Measurements from ENCODE around the gene DMXL2.
A peak's percentile ranks its signal among the peaks of the same experiment; 100 is the strongest.

DMXL2 gene

DNA sequence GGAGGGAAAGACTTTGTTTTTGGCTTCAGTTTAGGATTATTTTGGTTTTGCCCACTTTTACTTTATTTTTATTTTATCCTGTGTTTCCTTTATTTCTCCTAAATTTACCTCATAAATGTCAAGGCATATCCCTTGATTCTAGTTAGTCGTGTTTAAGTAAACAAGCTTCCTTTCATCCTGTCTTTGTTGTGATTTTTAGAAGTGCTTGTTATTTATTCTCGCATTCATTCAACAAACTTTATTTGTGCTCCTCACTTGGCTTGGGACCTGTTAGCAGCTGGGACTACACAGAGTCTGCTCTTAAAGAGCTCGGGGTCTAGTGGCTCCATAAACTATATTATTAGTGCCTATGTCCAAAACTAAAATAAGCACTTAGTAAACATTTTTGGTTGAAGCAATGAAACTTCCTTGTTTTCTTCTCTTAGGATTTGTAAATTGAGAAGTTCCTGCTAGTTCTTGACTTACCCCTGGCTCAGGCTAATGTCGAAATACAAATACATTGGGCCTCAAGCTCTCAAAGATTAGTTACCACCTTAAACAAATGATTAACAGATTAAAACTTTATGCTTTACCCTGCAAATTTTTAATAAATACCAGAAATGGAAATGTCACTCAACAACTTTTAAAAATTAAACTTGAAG lies 19.0 kb upstream of the DMXL2 start:
- DNase-seq (ENCODE audit: extremely low read depth, low read depth), result no peak
- TF ChIP-seq, protein P1, sequence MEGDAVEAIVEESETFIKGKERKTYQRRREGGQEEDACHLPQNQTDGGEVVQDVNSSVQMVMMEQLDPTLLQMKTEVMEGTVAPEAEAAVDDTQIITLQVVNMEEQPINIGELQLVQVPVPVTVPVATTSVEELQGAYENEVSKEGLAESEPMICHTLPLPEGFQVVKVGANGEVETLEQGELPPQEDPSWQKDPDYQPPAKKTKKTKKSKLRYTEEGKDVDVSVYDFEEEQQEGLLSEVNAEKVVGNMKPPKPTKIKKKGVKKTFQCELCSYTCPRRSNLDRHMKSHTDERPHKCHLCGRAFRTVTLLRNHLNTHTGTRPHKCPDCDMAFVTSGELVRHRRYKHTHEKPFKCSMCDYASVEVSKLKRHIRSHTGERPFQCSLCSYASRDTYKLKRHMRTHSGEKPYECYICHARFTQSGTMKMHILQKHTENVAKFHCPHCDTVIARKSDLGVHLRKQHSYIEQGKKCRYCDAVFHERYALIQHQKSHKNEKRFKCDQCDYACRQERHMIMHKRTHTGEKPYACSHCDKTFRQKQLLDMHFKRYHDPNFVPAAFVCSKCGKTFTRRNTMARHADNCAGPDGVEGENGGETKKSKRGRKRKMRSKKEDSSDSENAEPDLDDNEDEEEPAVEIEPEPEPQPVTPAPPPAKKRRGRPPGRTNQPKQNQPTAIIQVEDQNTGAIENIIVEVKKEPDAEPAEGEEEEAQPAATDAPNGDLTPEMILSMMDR (IDR thresholded peaks at IDR 0.05; ENCODE audit: low read depth, low read length), result no peak

DNA sequence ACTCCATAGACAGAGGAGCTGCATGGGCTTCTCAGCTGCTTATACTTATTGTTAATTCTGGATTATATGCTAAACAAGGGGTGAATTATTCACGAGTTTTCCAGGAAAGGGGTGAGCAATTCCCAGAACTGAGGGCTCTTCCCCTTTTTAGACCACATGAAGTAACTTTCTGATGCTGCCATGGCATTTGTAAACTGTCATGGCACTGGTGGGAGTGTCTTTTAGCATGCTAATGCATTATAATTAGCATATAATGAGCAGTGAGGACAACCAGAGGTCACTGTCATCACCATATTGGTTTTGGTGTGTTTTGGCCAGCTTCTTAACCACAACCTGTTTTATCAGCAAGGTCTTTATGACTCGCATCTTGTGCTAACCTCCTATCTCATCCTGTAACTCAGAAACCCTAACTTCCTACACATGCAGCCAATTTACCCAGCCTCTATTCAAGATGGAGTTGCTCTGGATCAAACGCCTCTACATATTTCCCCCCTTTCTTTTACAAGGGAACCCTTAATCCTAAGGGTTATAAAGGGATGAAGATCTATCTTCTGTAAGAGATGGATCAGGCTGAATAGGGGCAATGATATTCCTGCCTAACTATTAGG lies 12.1 kb upstream of the DMXL2 start:
- no peak for DNase-seq (ENCODE audit: extremely low read depth, low read depth)
- TF ChIP-seq, protein P1 (IDR thresholded peaks at IDR 0.05; ENCODE audit: low read depth, low read length), result no peak

DNA sequence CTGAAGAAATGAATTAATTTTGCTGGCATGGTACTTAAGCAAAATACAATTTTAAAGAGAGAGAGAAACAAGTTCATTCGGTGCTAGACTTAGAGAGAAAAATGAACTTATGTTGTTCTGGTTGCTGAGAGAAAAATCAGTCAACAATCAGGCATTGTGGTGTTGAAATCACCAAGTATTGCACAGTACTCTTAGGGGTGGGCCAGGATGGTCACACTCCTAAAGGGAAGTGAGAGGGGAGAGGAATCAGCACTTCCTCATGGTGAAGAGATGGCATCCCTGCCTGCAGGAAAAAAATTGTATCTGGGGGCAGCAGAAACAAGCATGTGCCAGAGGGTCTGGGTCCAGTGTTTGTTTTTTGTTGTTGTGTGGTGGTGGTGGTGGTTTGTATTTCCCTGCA lies 7.0 kb upstream of the DMXL2 start:
- no peak for DNase-seq (ENCODE audit: extremely low read depth, low read depth)
- TF ChIP-seq, protein P1 (IDR thresholded peaks at IDR 0.05; ENCODE audit: low read depth, low read length), result no peak

DNA sequence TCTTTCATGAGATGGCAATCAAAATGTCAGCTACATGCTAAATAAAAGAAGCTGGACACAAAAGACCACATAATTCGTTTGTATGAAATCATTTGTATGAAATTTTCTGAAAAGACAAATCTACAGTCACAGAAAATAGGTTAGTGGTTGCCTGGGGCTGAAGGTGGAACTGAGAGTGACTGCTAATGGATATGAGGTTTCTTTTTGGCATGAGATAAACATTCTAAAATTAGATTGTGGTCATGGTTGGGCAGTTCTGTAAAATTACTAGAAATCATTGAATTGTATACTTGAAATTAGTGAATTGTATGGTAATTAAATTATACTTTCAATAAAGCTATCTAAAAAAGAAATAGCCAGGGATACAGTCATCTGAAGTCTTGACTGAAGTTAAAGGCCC lies 2.7 kb upstream of the DMXL2 start:
- TF ChIP-seq, protein P1 (IDR thresholded peaks at IDR 0.05; ENCODE audit: low read depth, low read length), result no peak
- no peak for DNase-seq (ENCODE audit: extremely low read depth, low read depth)

DNA sequence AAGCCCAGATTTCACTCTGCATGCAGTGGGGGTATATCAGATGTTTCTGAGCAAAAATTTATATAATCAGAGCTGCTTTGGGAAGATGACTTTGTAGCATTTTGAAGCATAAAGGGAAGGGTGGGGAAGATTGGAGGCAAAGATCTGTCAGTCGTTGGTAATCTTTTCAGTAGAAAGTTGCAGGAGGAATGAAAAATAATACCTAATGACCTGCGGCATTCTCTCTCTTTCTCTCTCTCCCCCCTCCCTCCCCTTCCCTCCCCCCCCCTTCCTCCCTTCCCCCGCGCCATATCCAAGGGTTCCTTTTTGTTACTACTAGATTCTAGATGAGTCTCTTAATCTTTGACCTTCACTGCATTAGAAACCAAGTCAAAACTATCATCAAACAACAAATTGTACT lies 1.5 kb upstream of the DMXL2 start:
- TF ChIP-seq, protein P1 (IDR thresholded peaks at IDR 0.05; ENCODE audit: low read depth, low read length), result no peak
- DNase-seq (ENCODE audit: extremely low read depth, low read depth), result no peak

DNA sequence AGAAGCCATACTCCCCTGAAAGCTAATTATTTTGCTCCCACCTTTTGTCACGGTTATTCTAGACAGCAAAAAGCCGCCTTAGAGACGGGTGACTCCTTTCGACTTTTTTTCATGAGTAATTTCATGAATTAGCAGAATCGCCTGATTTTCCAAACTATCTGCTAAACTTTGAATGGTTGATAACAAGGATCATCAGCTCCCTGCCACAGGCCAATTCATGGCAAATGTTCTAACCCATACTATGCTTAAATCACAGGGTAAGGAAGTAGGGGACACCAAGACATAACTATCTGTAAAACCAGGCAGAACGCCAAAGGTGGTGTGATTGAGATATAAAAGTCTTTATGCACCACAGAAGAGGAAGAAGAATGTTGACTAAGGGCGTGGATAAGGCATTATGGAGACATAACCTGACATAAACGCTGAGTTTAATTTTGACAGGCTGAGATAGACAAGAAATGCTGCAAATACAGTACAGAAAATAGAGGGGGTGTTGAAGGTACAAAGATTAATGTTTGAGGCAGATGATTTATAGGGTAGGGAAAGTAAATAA lies 891 bp upstream of the DMXL2 start:
- DNase-seq (ENCODE audit: extremely low read depth, low read depth), result no peak
- TF ChIP-seq, protein P1 (IDR thresholded peaks at IDR 0.05; ENCODE audit: low read depth, low read length), result no peak

DNA sequence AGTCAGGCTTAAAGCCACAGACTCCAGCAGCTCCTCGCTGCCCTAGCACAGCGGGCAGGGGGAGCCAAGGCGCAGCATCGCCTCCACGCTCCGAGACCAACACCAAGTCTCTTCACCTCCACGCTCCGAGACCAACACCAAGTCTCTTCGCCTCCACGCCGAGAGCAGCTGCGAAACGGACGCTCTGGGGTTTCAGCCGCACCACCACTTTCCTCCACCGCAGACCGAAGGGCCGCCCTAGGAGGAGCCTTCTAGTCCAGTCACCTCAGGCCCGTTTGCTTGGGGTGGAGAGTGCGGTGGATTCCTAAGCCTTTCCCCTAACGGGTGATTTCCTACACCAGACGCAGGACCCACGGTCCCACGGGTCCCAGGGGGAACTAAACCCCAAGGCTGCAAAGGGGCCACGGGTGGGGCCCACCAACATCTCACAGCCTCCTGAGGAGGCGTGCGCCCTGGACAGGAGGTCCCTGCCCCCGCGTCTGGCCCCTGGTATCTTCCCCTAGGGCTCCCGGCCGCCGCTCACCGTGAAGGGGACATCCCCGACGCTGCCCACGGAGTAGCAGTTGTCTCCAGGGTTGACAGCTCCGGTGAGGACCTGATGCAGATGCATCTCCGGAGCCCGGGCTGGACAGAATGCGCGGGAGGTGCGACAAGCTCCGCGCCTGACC lies 501 bp downstream of the DMXL2 start:
- DNase-seq (ENCODE audit: extremely low read depth, low read depth), result peak; percentile 14
- TF ChIP-seq, protein P1 (IDR thresholded peaks at IDR 0.05; ENCODE audit: low read depth, low read length), result peak; percentile 22
